Right lobe of liver (tissue), 6 donors: ENCODE measurements around the gene TWIST2. TPM values are rescaled to one million over a fixed set of nuclear protein-coding genes. Genes with fewer than 3 reads are reported as not detected.

Experiments used
- ATAC-seq, 4 donors: fragments of 200-7000 bp; cut with Tn5 transposase; one replicate each; pipeline ENCODE4 v1.9.1; 2020; ENCODE audit warnings: mild to moderate bottlenecking in 4 of 4, moderate library complexity in 4 of 4
- DNase-seq, 3 donors: peaks; one replicate each; pipeline ENCODE4 v3.0.0-alpha.2; 2020
- H3K27ac ChIP-seq, 3 donors: fragments of 200-600 bp; one replicate each; pipeline ENCODE4 v1.8.0; 2022
- H3K27me3 ChIP-seq, 2 donors: fragments of 200-600 bp; one replicate each; pipeline ENCODE4 v1.8.0; 2022
- H3K36me3 ChIP-seq, 4 donors: fragments of 200-600 bp; sonication (generic) in 1 of 4; one replicate each; pipeline versions ENCODE4 v1.5.1 to v1.8.0; 2017 to 2022; ENCODE audit warnings: control low read depth in 1 of 4
- H3K4me1 ChIP-seq, 4 donors: fragments of 200-600 bp; sonication (generic) in 1 of 4; one replicate each; pipeline versions ENCODE4 v1.5.1 to v1.8.0; 2017 to 2022; ENCODE audit warnings: control low read depth in 1 of 4
- H3K4me3 ChIP-seq, 3 donors: fragments of 200-600 bp; one replicate each; pipeline ENCODE4 v1.8.0; 2022
- H3K9me3 ChIP-seq, 4 donors: fragments of 200-600 bp; sonication (generic) in 1 of 4; one replicate each; pipeline versions ENCODE4 v1.5.1 to v1.8.0; 2017 to 2022; ENCODE audit warnings: control low read depth in 1 of 4
- CTCF ChIP-seq, 4 donors: fragments of 200-600 bp in 3 of 4; fragments of 450-650 bp in 1 of 4; IDR thresholded peaks; one replicate each; pipeline versions ENCODE4 v1.5.1 to v1.8.0; 2016 to 2022; ENCODE audit warnings: antibody characterized with exemption in 4 of 4, mild to moderate bottlenecking in 2 of 4
- POLR2A ChIP-seq: fragments of 450-650 bp; IDR thresholded peaks from one replicate; pipeline ENCODE4 v1.6.1; 2017; ENCODE audit warnings: antibody characterized with exemption, mild to moderate bottlenecking
- WGBS: methylation state at CpG from one replicate; pipeline ENCODE4 v1.1.6; 2018; ENCODE audit warnings: low coverage, low lambda C conversion rate; ENCODE audit not compliant: insufficient coverage; ENCODE audit errors: missing lambda C conversion rate; 5-methylcytosine and 5-hydroxymethylcytosine counted together
- intact Hi-C, 2 donors: fragments of 100-400 bp; cut with DNase I; formaldehyde crosslinking; loops; one replicate each; pipeline versions ENCODE4 v1.11.2 to v1.14.1; 2022
- total RNA-seq, 6 experiments: library from RNA; depleted of rRNA in 2 of 6; stranded (reverse); fragments of >200 nt in 2 of 6; fragmentation: NEBNext Ultra II Directional in 3 of 6; extraction: Animal tissue kit (Norgen Biotek cat#: 25700) in 3 of 6; gene quantifications; one replicate each; pipeline versions ENCODE4 v1.1.0 to v1.2.4, GENCODE V29; 2016 to 2023
- donor health status: DM: no; HTN: yes; CAD: no.
- donor health status: DM: no; HTN: no; CAD: no.
- donor health status: DM: no; HTN: no; CAD: no.
- donor health status: DM: no; HTN: yes; CAD: no.
- donor health status: DM: no; HTN: yes; CAD: no.

The TWIST2 gene
- total RNA-seq, 6 experiments from 2014 or later, result 0.15 to 0.56 (median 0.18) TPM; not detected in 3

- WGBS, result 58% methylated on average over 2 of the region's 13 CpGs
- no peak overlapping the region for H3K27ac ChIP-seq
- intact Hi-C loops, result no loop called here
- no peaks in the 10 kb centered on the region for H3K27me3 ChIP-seq
- no peak for TF ChIP-seq CTCF (IDR thresholded peaks at IDR 0.05)
- TF ChIP-seq POLR2A, result no peak
- H3K36me3 ChIP-seq, result no peaks in the 10 kb centered on the region
- no peaks in the 10 kb centered on the region for H3K9me3 ChIP-seq
- DNase-seq, result no peak
- H3K4me1 ChIP-seq, result no peaks in the 10 kb centered on the region
- no peak overlapping the region for H3K4me3 ChIP-seq
- no peak for ATAC-seq
Observed at GRCh38 chr2:238890131-238890530, 42.2 kb downstream of the TWIST2 start.

- Histone ChIP-seq H3K4me3 (no peak overlapping the region), H3K36me3 (no peaks in the 10 kb centered on the region), H3K9me3 (no peaks in the 10 kb centered on the region), H3K27me3 (no peaks in the 10 kb centered on the region), H3K27ac (no peak overlapping the region), H3K4me1 (no peaks in the 10 kb centered on the region)
- no peak for ATAC-seq
- DNase-seq, result no peak
- intact Hi-C loops, result no loop called here
- TF ChIP-seq CTCF (IDR thresholded peaks at IDR 0.05) (no peak), POLR2A (no peak)
- WGBS, result 64% methylated on average over 13 of the region's 29 CpGs
Observed at GRCh38 chr2:238890618-238891456, 43.0 kb downstream of the TWIST2 start.

- ATAC-seq (no peak), DNase-seq (no peak)
- Histone ChIP-seq H3K4me3 (no peak overlapping the region), H3K9me3 (no peaks in the 10 kb centered on the region), H3K27ac (no peak overlapping the region), H3K27me3 (no peaks in the 10 kb centered on the region), H3K36me3 (no peaks in the 10 kb centered on the region), H3K4me1 (no peaks in the 10 kb centered on the region)
- intact Hi-C loops, result no loop called here
- TF ChIP-seq POLR2A (no peak), CTCF (IDR thresholded peaks at IDR 0.05) (no peak)
- 29% methylated on average over 2 of the region's 29 CpGs for WGBS
Observed at GRCh38 chr2:238891457-238892203, 43.7 kb downstream of the TWIST2 start.

- intact Hi-C loops, result no loop called here
- H3K9me3 ChIP-seq, result no peaks in the 10 kb centered on the region
- TF ChIP-seq CTCF (IDR thresholded peaks at IDR 0.05), result no peak
- no peak for TF ChIP-seq POLR2A
- H3K27me3 ChIP-seq, result no peaks in the 10 kb centered on the region
- no peak overlapping the region for H3K4me3 ChIP-seq
- H3K4me1 ChIP-seq, result no peaks in the 10 kb centered on the region
- ATAC-seq, result no peak
- no peaks in the 10 kb centered on the region for H3K36me3 ChIP-seq
- no peak overlapping the region for H3K27ac ChIP-seq
- DNase-seq, result no peak
- 91% methylated on average over 7 of the region's 14 CpGs for WGBS
Observed at GRCh38 chr2:238892204-238892500, 44.3 kb downstream of the TWIST2 start.
